ENCODE data around the gene KRTAP10-6.

The KRTAP10-6 gene

GRCh38 chr21:44571296-44571695 lies 21.0 kb downstream of the KRTAP10-6 start:
- TF ChIP-seq YY1 (IDR thresholded peaks at IDR 0.05; ENCODE audit: low read depth), result no peak
- TF ChIP-seq MAX (IDR thresholded peaks at IDR 0.05), result no peak
- no peak for TF ChIP-seq ZBTB7A (IDR thresholded peaks at IDR 0.05; ENCODE audit: low read depth)
- TF ChIP-seq TEAD4 (IDR thresholded peaks at IDR 0.05), result no peak
- no peak for TF ChIP-seq FOXM1 (IDR thresholded peaks at IDR 0.05; ENCODE audit: borderline replicate concordance, low read depth)
- TF ChIP-seq EGR1 (IDR thresholded peaks at IDR 0.05), result no peak
- no peak for TF ChIP-seq TAF1 (IDR thresholded peaks at IDR 0.05; ENCODE audit: low read depth)
- TF ChIP-seq USF1 (IDR thresholded peaks at IDR 0.05), result no peak
- no peak for TF ChIP-seq RAD21 (IDR thresholded peaks at IDR 0.05; ENCODE audit: low read depth)
- no peak for TF ChIP-seq EP300 (IDR thresholded peaks at IDR 0.05; ENCODE audit: borderline replicate concordance)
- no peak for TF ChIP-seq TCF12 (IDR thresholded peaks at IDR 0.05; ENCODE audit: low read depth)

GRCh38 chr21:44569861-44570517 lies 22.3 kb downstream of the KRTAP10-6 start:
- no peak for TF ChIP-seq TEAD4 (IDR thresholded peaks at IDR 0.05)
- TF ChIP-seq TAF1 (IDR thresholded peaks at IDR 0.05; ENCODE audit: low read depth), result no peak
- TF ChIP-seq REST (IDR thresholded peaks at IDR 0.05; ENCODE audit: low read depth), result no peak
- no peak for TF ChIP-seq ZBTB7A (IDR thresholded peaks at IDR 0.05; ENCODE audit: low read depth)
- TF ChIP-seq EP300 (IDR thresholded peaks at IDR 0.05; ENCODE audit: borderline replicate concordance), result no peak
- no peak for TF ChIP-seq CREB1 (IDR thresholded peaks at IDR 0.05; ENCODE audit: low read depth)
- TF ChIP-seq FOXM1 (IDR thresholded peaks at IDR 0.05; ENCODE audit: borderline replicate concordance, low read depth), result no peak
- no peak for TF ChIP-seq EGR1 (IDR thresholded peaks at IDR 0.05)
- no peak for TF ChIP-seq MAX (IDR thresholded peaks at IDR 0.05)
- no peak for TF ChIP-seq CEBPB (IDR thresholded peaks at IDR 0.05)
- TF ChIP-seq RAD21 (IDR thresholded peaks at IDR 0.05; ENCODE audit: low read depth), result no peak
- no peak for TF ChIP-seq YY1 (IDR thresholded peaks at IDR 0.05; ENCODE audit: low read depth)
- no peak for TF ChIP-seq NFIC (IDR thresholded peaks at IDR 0.05)
- no peak for TF ChIP-seq USF1 (IDR thresholded peaks at IDR 0.05)
- no peak for TF ChIP-seq TCF12 (IDR thresholded peaks at IDR 0.05; ENCODE audit: low read depth)

- TF ChIP-seq EP300 (IDR thresholded peaks at IDR 0.05; ENCODE audit: borderline replicate concordance) (no peak), MAX (IDR thresholded peaks at IDR 0.05) (no peak), CREB1 (IDR thresholded peaks at IDR 0.05; ENCODE audit: low read depth) (no peak), TCF12 (IDR thresholded peaks at IDR 0.05; ENCODE audit: low read depth) (no peak), TEAD4 (IDR thresholded peaks at IDR 0.05) (no peak), REST (IDR thresholded peaks at IDR 0.05; ENCODE audit: low read depth) (no peak), EGR1 (IDR thresholded peaks at IDR 0.05) (no peak), CEBPB (IDR thresholded peaks at IDR 0.05) (no peak), ZBTB7A (IDR thresholded peaks at IDR 0.05; ENCODE audit: low read depth) (no peak), NFIC (IDR thresholded peaks at IDR 0.05) (no peak), FOXM1 (IDR thresholded peaks at IDR 0.05; ENCODE audit: borderline replicate concordance, low read depth) (no peak), RAD21 (IDR thresholded peaks at IDR 0.05; ENCODE audit: low read depth) (no peak)
Measured at GRCh38 chr21:44568667-44569556, 23.4 kb downstream of the KRTAP10-6 start.

- TF ChIP-seq FOXM1 (IDR thresholded peaks at IDR 0.05; ENCODE audit: borderline replicate concordance, low read depth) (no peak), CREB1 (IDR thresholded peaks at IDR 0.05; ENCODE audit: low read depth) (no peak), YY1 (IDR thresholded peaks at IDR 0.05; ENCODE audit: low read depth) (no peak), USF1 (IDR thresholded peaks at IDR 0.05) (no peak), TCF12 (IDR thresholded peaks at IDR 0.05; ENCODE audit: low read depth) (no peak), NFIC (IDR thresholded peaks at IDR 0.05) (no peak), TAF1 (IDR thresholded peaks at IDR 0.05; ENCODE audit: low read depth) (no peak), REST (IDR thresholded peaks at IDR 0.05; ENCODE audit: low read depth) (no peak), MAX (IDR thresholded peaks at IDR 0.05) (no peak), EGR1 (IDR thresholded peaks at IDR 0.05) (no peak), TEAD4 (IDR thresholded peaks at IDR 0.05) (no peak), EP300 (IDR thresholded peaks at IDR 0.05; ENCODE audit: borderline replicate concordance) (no peak), ZBTB7A (IDR thresholded peaks at IDR 0.05; ENCODE audit: low read depth) (no peak), RAD21 (IDR thresholded peaks at IDR 0.05; ENCODE audit: low read depth) (no peak), CEBPB (IDR thresholded peaks at IDR 0.05) (no peak)
Measured at GRCh38 chr21:44568261-44568660, 24.0 kb downstream of the KRTAP10-6 start.

Data from Ishikawa (cell line).